ENCODE measurements around the gene ZNF629. TPM values are rescaled to one million over a fixed set of nuclear protein-coding genes. Genes with fewer than 3 reads are reported as not detected.

The ZNF629 gene
- polyA plus RNA-seq, 1 of the 3 experiments (the other 2 are of a cell fraction) = 4.7 TPM

DNA sequence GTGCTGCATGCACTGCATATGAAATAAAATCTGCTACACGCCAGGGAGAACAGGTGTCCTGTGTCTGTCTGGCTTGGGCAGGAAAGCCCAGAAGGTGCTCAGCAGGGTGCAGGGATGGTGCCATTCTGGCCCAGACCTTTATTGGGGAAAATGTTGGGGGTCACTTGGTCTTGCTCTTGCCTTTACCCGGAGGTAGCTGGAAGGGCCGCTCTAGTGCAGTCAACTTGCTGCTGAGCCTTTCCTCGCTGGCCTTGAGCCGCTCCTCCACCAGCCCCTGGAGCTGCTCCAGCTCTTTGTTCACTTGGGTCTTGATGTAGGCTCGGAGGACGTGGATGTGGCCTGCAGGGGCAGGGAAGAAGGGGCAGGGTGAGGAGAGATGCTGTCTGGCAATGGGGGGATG, 29.7 kb downstream of the ZNF629 start:
- DNase-seq = no peak
- no peak overlapping the region for H3K9ac ChIP-seq
- TF ChIP-seq IRF3 (IDR thresholded peaks at IDR 0.05; ENCODE audit: low read depth, low read length) (no peak), USF1 (IDR thresholded peaks at IDR 0.05; ENCODE audit: borderline replicate concordance, low read depth) (no peak), SIN3A (IDR thresholded peaks at IDR 0.05; ENCODE audit: borderline replicate concordance, low read depth, low read length) (no peak), GATA2 (CRISPR knock-in tag; IDR thresholded peaks at IDR 0.05) (no peak), FOXM1 (IDR thresholded peaks at IDR 0.05; ENCODE audit: low read depth) (no peak), TEAD4 (IDR thresholded peaks at IDR 0.05; ENCODE audit: borderline replicate concordance, insufficient read depth) (no peak), YY1 (IDR thresholded peaks at IDR 0.05; ENCODE audit: low read depth) (no peak)
- TF ChIP-seq, protein P1, sequence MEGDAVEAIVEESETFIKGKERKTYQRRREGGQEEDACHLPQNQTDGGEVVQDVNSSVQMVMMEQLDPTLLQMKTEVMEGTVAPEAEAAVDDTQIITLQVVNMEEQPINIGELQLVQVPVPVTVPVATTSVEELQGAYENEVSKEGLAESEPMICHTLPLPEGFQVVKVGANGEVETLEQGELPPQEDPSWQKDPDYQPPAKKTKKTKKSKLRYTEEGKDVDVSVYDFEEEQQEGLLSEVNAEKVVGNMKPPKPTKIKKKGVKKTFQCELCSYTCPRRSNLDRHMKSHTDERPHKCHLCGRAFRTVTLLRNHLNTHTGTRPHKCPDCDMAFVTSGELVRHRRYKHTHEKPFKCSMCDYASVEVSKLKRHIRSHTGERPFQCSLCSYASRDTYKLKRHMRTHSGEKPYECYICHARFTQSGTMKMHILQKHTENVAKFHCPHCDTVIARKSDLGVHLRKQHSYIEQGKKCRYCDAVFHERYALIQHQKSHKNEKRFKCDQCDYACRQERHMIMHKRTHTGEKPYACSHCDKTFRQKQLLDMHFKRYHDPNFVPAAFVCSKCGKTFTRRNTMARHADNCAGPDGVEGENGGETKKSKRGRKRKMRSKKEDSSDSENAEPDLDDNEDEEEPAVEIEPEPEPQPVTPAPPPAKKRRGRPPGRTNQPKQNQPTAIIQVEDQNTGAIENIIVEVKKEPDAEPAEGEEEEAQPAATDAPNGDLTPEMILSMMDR (IDR thresholded peaks at IDR 0.05) = no peak
- POLR2A ChIA-PET = interaction anchor here (0.7 kb wide), 1 partner anchor 11 kb away, joined by 3 read pairs; no protein-coding TSS in a partner anchor
- H4K20me1 ChIP-seq (ENCODE audit: insufficient read depth) = no peaks in the 10 kb centered on the region
- CTCF ChIA-PET = no interaction called here
- no peaks in the 10 kb centered on the region for H3K9me2 ChIP-seq
- H3K9me3 ChIP-seq = no peaks in the 10 kb centered on the region
- no peak overlapping the region for H3K4me3 ChIP-seq (ENCODE audit: low read depth in 2 of 2, low read length in 1 of 2)
- H3K4me1 ChIP-seq (ENCODE audit: control insufficient read depth in 1 of 2, insufficient read depth in 2 of 2, low read depth in 1 of 2, low read length in 1 of 2) = peaks cover 7 to 12% of the 10 kb centered on the region in 2 experiments; a peak in 3 of 4 replicates
- H3K4me2 ChIP-seq = no peak overlapping the region
- H3K36me3 ChIP-seq (replicated peaks in 1 of 2; ENCODE audit: control insufficient read depth in 1 of 2, insufficient read depth in 2 of 2, low read length in 1 of 2) = peaks cover 8 to 49% of the 10 kb centered on the region in 2 experiments
- no peak overlapping the region for H3K27ac ChIP-seq (ENCODE audit: low read depth in 2 of 2, low read length in 1 of 2)
- peaks cover 7% of the 10 kb centered on the region for H3F3A ChIP-seq (replicated peaks; ENCODE audit: insufficient read depth)
- 84% methylated on average over 6 of the region's 7 CpGs for WGBS (ENCODE audit: low lambda C conversion rate)
- peaks cover 16% of the 10 kb centered on the region for H3K79me2 ChIP-seq (ENCODE audit: insufficient read depth)
- H2AFZ ChIP-seq (ENCODE audit: low read depth) = no peak overlapping the region
- H3K27me3 ChIP-seq (ENCODE audit: insufficient read depth) = no peaks in the 10 kb centered on the region

GRCh38 chr16:30756781-30757100, 30.3 kb downstream of the ZNF629 start:
- Histone ChIP-seq H3K27me3 (ENCODE audit: insufficient read depth) (no peaks in the 10 kb centered on the region), H4K20me1 (ENCODE audit: insufficient read depth) (no peaks in the 10 kb centered on the region), H3K4me1 (ENCODE audit: control insufficient read depth in 1 of 2, insufficient read depth in 2 of 2, low read depth in 1 of 2, low read length in 1 of 2) (peaks cover 7 to 12% of the 10 kb centered on the region in 2 experiments; a peak in 3 of 4 replicates), H2AFZ (ENCODE audit: low read depth) (no peak overlapping the region), H3K36me3 (replicated peaks in 1 of 2; ENCODE audit: control insufficient read depth in 1 of 2, insufficient read depth in 2 of 2, low read length in 1 of 2) (peaks cover 8 to 49% of the 10 kb centered on the region in 2 experiments), H3K9me2 (no peaks in the 10 kb centered on the region), H3K79me2 (ENCODE audit: insufficient read depth) (peaks cover 13% of the 10 kb centered on the region; the same call in 1 of the 2 replicates), H3K4me3 (ENCODE audit: low read depth in 2 of 2, low read length in 1 of 2) (no peak overlapping the region), H3F3A (replicated peaks; ENCODE audit: insufficient read depth) (peaks cover 6% of the 10 kb centered on the region), H3K4me2 (no peak overlapping the region), H3K27ac (ENCODE audit: low read depth in 2 of 2, low read length in 1 of 2) (no peak overlapping the region), H3K9ac (no peak overlapping the region), H3K9me3 (no peaks in the 10 kb centered on the region)
- DNase-seq = no peak
- 92% methylated on average over 13 of the region's 13 CpGs for WGBS (ENCODE audit: low lambda C conversion rate)
- ChIA-PET POLR2A (interaction anchor here (0.7 kb wide), 1 partner anchor 12 kb away, joined by 3 read pairs; no protein-coding TSS in a partner anchor), CTCF (no interaction called here)
- no peak for TF ChIP-seq ELF1 (IDR thresholded peaks at IDR 0.05)
- no peak for TF ChIP-seq ZBTB33 (IDR thresholded peaks at IDR 0.05; ENCODE audit: borderline replicate concordance, low read depth)
- no peak for TF ChIP-seq CHD2 (IDR thresholded peaks at IDR 0.05; ENCODE audit: low read length, partially characterized antibody)
- TF ChIP-seq EZH2phosphoT487 (IDR thresholded peaks at IDR 0.05; ENCODE audit: borderline replicate concordance, low read depth) = no peak
- no peak for TF ChIP-seq SIN3A (IDR thresholded peaks at IDR 0.05; ENCODE audit: borderline replicate concordance, low read depth, low read length)
- TF ChIP-seq SMC3 (IDR thresholded peaks at IDR 0.05; ENCODE audit: low read depth, low read length) = no peak
- no peak for TF ChIP-seq REST (IDR thresholded peaks at IDR 0.05; ENCODE audit: low read depth, low read length)
- TF ChIP-seq FOXM1 (IDR thresholded peaks at IDR 0.05; ENCODE audit: low read depth) = no peak
- TF ChIP-seq USF1 (IDR thresholded peaks at IDR 0.05; ENCODE audit: borderline replicate concordance, low read depth) = no peak
- TF ChIP-seq NFIC (IDR thresholded peaks at IDR 0.05; ENCODE audit: borderline replicate concordance) = no peak

All from SK-N-SH (cell line).